GM12801 (cell line): Measurements from ENCODE around the gene ACAT2.

Experiments used
- TF ChIP-seq, protein P1 (sequence below): IDR thresholded peaks from one replicate; pipeline ENCODE4 v1.5.1; 2011; ENCODE audit warnings: control low read depth; ENCODE audit not compliant: insufficient read length; ENCODE audit errors: extremely low read depth

The ACAT2 gene

DNA sequence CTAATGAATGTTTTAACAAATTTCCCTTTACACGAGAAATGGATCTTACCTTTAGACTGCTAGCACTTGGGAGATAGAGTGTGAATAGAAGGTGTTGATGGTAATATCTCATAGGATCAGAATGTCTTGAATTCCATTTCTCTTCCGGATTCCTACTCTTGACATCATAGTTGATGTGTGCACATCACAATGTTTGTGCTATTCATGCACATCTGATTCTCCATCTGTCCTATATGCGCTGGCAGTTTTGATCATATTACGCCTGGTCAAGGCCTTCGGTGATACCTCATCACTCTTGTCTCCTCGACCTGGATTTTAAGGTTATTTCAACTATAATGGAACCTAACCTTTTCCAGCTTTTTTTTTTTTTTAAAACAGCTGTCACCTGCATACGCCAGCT is 16.8 kb upstream of the ACAT2 start:
- TF ChIP-seq, protein P1, sequence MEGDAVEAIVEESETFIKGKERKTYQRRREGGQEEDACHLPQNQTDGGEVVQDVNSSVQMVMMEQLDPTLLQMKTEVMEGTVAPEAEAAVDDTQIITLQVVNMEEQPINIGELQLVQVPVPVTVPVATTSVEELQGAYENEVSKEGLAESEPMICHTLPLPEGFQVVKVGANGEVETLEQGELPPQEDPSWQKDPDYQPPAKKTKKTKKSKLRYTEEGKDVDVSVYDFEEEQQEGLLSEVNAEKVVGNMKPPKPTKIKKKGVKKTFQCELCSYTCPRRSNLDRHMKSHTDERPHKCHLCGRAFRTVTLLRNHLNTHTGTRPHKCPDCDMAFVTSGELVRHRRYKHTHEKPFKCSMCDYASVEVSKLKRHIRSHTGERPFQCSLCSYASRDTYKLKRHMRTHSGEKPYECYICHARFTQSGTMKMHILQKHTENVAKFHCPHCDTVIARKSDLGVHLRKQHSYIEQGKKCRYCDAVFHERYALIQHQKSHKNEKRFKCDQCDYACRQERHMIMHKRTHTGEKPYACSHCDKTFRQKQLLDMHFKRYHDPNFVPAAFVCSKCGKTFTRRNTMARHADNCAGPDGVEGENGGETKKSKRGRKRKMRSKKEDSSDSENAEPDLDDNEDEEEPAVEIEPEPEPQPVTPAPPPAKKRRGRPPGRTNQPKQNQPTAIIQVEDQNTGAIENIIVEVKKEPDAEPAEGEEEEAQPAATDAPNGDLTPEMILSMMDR: no peak

DNA sequence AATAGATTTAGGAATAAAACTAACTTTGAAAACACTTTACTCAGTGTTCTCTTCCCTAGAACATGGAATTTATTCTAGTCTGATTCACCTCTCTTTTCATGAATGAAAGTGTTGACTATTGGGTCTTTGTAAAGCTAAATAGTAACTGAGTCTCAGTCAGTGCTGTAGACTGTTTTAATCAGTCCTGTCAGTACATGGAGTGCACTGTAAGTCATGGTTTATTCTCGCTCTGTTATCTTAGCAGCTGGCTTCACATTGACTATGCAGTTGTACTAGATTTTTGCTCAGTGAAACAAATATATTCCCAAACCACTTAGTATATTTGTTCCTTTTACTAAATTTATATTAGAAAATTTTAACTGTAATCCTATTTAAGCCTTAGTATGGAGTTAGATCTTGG is 15.1 kb upstream of the ACAT2 start:
- TF ChIP-seq, protein P1: no peak

DNA sequence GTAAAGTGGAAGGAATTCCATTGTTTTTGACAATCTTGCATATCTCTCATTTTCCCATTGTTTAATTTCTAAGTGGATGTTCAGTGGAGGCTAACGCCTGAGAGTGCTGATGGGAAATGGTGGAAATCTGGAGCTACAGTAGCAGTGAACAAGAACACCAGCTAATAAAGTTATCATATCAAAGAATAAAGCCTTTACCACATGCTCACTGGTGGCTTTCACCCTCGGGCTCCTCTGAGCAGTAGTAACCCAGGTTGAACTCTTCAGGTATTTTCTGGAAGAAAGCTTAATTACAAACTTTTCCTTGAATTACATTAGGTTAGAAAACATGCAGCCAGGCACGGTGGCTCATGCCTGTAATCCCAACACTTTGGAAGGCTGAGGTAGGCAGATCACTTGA is 10.4 kb upstream of the ACAT2 start:
- TF ChIP-seq, protein P1: no peak

DNA sequence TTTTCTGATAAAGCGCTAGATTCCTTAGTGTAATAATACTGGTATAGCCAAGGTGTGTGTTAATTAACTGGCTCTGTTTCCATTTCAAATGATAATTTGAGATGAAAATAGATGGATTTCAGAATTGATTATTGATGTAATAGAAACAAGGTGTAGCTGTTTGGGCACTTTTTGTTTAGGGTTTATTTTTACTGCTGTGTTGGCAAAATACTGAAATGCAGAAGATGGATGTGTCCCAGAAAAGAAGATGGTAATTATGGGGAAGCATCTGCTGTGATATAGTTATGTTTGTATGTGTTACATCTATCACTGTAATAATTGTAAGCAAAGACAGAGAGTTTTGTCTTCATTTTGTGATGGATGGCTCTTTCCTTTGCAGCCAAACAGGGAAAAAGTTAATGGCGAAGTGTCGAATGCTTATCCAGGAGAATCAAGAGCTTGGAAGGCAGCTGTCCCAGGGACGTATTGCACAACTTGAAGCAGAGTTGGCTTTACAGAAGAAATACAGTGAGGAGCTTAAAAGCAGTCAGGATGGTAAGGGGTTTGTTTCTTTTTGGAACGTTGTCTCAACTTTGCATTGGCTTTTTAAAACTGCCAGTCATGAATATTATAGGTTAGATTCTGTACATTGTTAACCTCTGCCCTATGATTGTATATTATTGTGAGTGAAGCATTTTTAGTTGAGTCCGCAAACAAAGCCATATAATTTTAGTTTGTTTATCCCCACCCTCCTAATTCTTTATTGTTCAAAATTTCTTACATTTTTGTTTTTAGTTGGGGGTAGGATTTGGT is 8.6 kb upstream of the ACAT2 start:
- TF ChIP-seq, protein P1: no peak

DNA sequence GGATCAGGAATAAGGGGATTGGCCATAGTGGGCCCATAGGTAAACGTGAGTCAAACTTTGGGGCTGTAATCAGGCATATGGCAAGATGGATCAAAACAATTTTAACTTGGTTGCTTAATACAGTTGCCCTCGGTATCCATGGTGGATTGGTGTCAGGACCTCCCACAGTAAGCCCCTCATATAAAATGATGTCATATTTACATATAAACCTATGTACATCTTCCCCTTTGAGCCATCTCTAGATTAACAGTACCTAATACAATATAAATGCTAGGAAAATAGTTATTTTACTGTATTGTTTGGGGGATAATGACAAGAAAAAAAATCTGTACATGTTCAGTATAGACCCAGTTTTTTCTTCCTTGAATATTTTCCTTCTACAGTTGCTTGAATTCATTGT is 7.4 kb upstream of the ACAT2 start:
- TF ChIP-seq, protein P1: no peak

DNA sequence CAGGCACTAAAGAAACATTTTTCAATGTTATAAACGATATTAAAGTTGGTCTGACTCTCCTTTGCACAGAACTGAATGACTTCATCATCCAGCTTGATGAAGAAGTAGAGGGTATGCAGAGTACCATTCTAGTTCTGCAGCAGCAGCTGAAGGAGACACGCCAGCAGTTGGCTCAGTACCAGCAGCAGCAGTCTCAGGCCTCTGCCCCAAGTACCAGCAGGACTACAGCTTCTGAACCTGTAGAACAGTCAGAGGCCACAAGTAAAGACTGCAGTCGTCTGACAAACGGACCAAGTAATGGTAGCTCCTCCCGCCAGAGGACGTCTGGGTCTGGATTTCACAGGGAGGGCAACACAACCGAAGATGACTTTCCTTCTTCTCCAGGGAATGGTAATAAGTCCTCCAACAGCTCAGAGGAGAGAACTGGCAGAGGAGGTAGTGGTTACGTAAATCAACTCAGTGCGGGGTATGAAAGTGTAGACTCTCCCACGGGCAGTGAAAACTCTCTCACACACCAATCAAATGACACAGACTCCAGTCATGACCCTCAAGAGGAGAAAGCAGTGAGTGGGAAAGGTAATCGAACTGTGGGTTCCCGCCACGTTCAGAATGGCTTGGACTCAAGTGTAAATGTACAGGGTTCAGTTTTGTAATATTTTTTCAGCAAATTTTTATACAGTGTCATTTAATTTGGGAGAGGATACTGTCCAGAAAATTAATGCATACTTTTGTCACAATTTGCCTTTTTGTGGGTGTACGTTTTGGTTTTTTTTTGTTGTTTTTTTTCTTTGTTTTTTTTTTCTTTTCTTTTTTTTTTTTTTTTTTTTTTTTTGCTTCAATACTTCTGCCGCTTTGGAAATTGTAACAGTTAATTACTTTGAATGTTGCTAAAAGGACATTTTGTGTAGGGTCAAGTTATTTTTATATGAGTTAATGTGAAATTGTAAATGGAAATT is 6.6 kb upstream of the ACAT2 start:
- TF ChIP-seq, protein P1: no peak

DNA sequence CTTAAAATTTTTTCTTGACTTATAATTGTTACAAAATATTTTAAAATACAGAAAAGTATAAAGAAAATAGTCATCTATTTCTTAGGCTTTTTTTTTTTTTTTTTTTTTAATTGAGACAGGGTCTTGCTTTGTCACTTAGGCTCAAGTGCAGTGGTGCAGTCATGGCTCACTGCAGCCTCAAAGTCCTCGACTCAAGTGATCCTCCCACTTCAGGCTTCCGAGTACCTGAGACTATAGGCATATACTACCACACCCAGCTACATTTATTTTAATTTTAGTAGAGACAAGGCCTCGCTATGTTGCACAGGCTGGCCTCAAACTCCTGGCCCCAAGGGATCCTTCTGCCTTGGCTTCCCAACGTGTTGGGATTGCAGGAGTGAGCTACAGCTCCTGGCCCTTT is 5.3 kb upstream of the ACAT2 start:
- TF ChIP-seq, protein P1: no peak
